IMR-90 (cell line): ENCODE results near the gene CTSS. TPM values are rescaled to one million over a fixed set of nuclear protein-coding genes. Genes with fewer than 3 reads are reported as not detected.
A peak's percentile ranks its signal among the peaks of the same experiment; 100 is the strongest.

Experiments
- ATAC-seq: fragments of 200-7000 bp; cut with Tn5 transposase; 2 replicates; pipeline ENCODE4 v1.9.1; 2020; ENCODE audit warnings: low read depth, mild to moderate bottlenecking, moderate library complexity
- BruUV-seq: library from RNA; stranded (reverse); fragments of 400-500 nt; replicated peaks from 2 replicates; lab custom pipeline; 2021; lab: Mats Ljungman, UMichigan
- CTCF ChIA-PET: fragments of 300-600 bp; formaldehyde crosslinking; extraction: SDS; loops from one replicate; lab custom pipeline; 2021; ENCODE audit warnings: antibody characterized with exemption; lab: Yijun Ruan, JAX
- POLR2A ChIA-PET: fragments of 300-600 bp; sonication (Branson Sonifier 250); formaldehyde crosslinking; loops from one replicate; lab custom pipeline; 2022; ENCODE audit warnings: antibody characterized with exemption; ENCODE audit not compliant: unreplicated experiment; lab: Charles Lee
- DNase-seq: peaks from one replicate; pipeline ENCODE4 v3.0.0; 2013
- H2AFZ ChIP-seq: replicated peaks from 2 replicates; pipeline ENCODE3; 2013; ENCODE audit warnings: low read length, mild to moderate bottlenecking; ENCODE audit not compliant: poor library complexity
- H2AK5ac ChIP-seq: 2 replicates; pipeline ENCODE4 v1.6.1; 2013; ENCODE audit warnings: low read depth, low read length, inconsistent platforms
- H2AK9ac ChIP-seq: replicated peaks from 2 replicates; pipeline ENCODE3; 2013; ENCODE audit warnings: mild to moderate bottlenecking, low read depth, low read length, moderate library complexity; ENCODE audit not compliant: poor library complexity
- H2BK120ac ChIP-seq: 2 replicates; pipeline ENCODE4 v1.6.1; 2013; ENCODE audit warnings: low read depth, low read length, inconsistent platforms
- H2BK15ac ChIP-seq: 3 replicates; pipeline ENCODE4 v1.6.1; 2013; ENCODE audit warnings: low read depth, low read length, inconsistent platforms
- H2BK20ac ChIP-seq: 2 replicates; pipeline ENCODE4 v1.6.1; 2013; ENCODE audit warnings: low read depth, mild to moderate bottlenecking, inconsistent platforms, low read length, moderate library complexity
- H2BK5ac ChIP-seq: 2 replicates; pipeline ENCODE4 v1.6.1; 2013; ENCODE audit warnings: mild to moderate bottlenecking, low read depth, low read length, inconsistent platforms; ENCODE audit not compliant: poor library complexity, severe bottlenecking
- H3K14ac ChIP-seq: replicated peaks from 2 replicates; pipeline ENCODE4 v1.6.1; 2013; ENCODE audit warnings: low read depth, low read length, inconsistent platforms
- H3K18ac ChIP-seq: 2 replicates; pipeline ENCODE4 v1.6.1; 2013; ENCODE audit warnings: low read depth, low read length, control low read depth
- H3K23ac ChIP-seq: 2 replicates; pipeline ENCODE4 v1.6.1; 2013; ENCODE audit warnings: low read depth, low read length, inconsistent platforms
- H3K27ac ChIP-seq: 2 replicates; pipeline ENCODE4 v1.5.1; 2013; ENCODE audit warnings: mild to moderate bottlenecking, control low read depth, low read length; ENCODE audit not compliant: insufficient read depth
- H3K27me3 ChIP-seq: 2 replicates; pipeline ENCODE4 v1.6.1; 2013; ENCODE audit warnings: low read length; ENCODE audit not compliant: control insufficient read depth, insufficient read depth
- H3K36me3 ChIP-seq: 2 replicates; pipeline ENCODE4 v1.6.1; 2013; ENCODE audit warnings: low read length, mixed read lengths; ENCODE audit not compliant: control insufficient read depth, insufficient read depth
- H3K4ac ChIP-seq: 2 replicates; pipeline ENCODE4 v1.6.1; 2013; ENCODE audit warnings: low read depth, low read length, inconsistent platforms
- H3K4me1 ChIP-seq: 2 replicates; pipeline ENCODE4 v1.6.1; 2013; ENCODE audit warnings: low read length, mixed read lengths; ENCODE audit not compliant: control insufficient read depth, insufficient read depth
- H3K4me2 ChIP-seq: 2 replicates; pipeline ENCODE4 v1.6.1; 2013; ENCODE audit warnings: low read depth, mild to moderate bottlenecking, control low read depth, low read length, moderate library complexity
- H3K4me3 ChIP-seq: 2 replicates; pipeline ENCODE4 v1.5.1; 2013; ENCODE audit warnings: low read depth, mild to moderate bottlenecking, control low read depth, low read length, moderate library complexity; ENCODE audit not compliant: insufficient read depth
- H3K56ac ChIP-seq: 2 replicates; pipeline ENCODE4 v1.6.1; 2013; ENCODE audit warnings: low read length, inconsistent platforms; ENCODE audit not compliant: insufficient read depth; ENCODE audit errors: extremely low read depth
- H3K79me1 ChIP-seq, 2 experiments: 2 replicates each; pipeline ENCODE4 v1.6.1; 2013; ENCODE audit warnings: low read length in 2 of 2, inconsistent platforms in 1 of 2, low read depth in 1 of 2
- H3K9ac ChIP-seq: 2 replicates; pipeline ENCODE4 v1.6.1; 2013; ENCODE audit warnings: low read depth, low read length, control low read depth
- H3K9me1 ChIP-seq: 2 replicates; pipeline ENCODE4 v1.6.1; 2013; ENCODE audit warnings: low read length, inconsistent platforms; ENCODE audit not compliant: insufficient read depth
- H3K9me3 ChIP-seq: 2 replicates; pipeline ENCODE4 v1.6.1; 2013; ENCODE audit warnings: low read length; ENCODE audit not compliant: control insufficient read depth, insufficient read depth
- H4K20me1 ChIP-seq: 2 replicates; pipeline ENCODE4 v1.6.1; 2013; ENCODE audit warnings: low read length, inconsistent platforms; ENCODE audit not compliant: insufficient read depth
- H4K5ac ChIP-seq: 2 replicates; pipeline ENCODE4 v1.6.1; 2013; ENCODE audit warnings: mild to moderate bottlenecking, low read depth, low read length, control low read depth
- H4K8ac ChIP-seq, 2 experiments: 2 replicates each; pipeline ENCODE4 v1.6.1; 2013; ENCODE audit warnings: low read depth in 2 of 2, low read length in 2 of 2, control low read depth in 1 of 2, inconsistent platforms in 1 of 2
- H4K91ac ChIP-seq: 2 replicates; pipeline ENCODE4 v1.6.1; 2013; ENCODE audit warnings: low read depth, low read length, inconsistent platforms; ENCODE audit not compliant: insufficient read depth
- BHLHE40 ChIP-seq: fragments of 150-350 bp; IDR thresholded peaks from 2 replicates; pipeline ENCODE4 v1.6.1; 2016; ENCODE audit warnings: mild to moderate bottlenecking, low read depth, low read length
- CEBPB ChIP-seq: IDR thresholded peaks from 2 replicates; pipeline ENCODE4 v1.6.1; 2012; ENCODE audit warnings: low read depth, low read length, improper control_type of control experiment
- FOS ChIP-seq: fragments of 150-350 bp; IDR thresholded peaks from 2 replicates; pipeline ENCODE4 v1.6.1; 2016; ENCODE audit warnings: low read depth, low read length
- POLR2A ChIP-seq: IDR thresholded peaks from 2 replicates; pipeline ENCODE4 v1.6.1; 2012; ENCODE audit warnings: mild to moderate bottlenecking, low read depth, low read length
- WGBS, 2 experiments: methylation state at CpG; one replicate each; pipeline versions ENCODE4 v1.1.5 to v1.1.7; 2013; ENCODE audit warnings: missing lambda C conversion rate in 2 of 2; ENCODE audit not compliant: insufficient read length in 1 of 2; ENCODE audit errors: extremely low coverage in 2 of 2; 5-methylcytosine and 5-hydroxymethylcytosine counted together
- dilution Hi-C: fragments of 300-500 bp; cut with HindIII; formaldehyde crosslinking; loops from one replicate; pipeline ENCODE4 v1.14.3; 2018; ENCODE audit warnings: low sequenced_read_pairs; ENCODE audit not compliant: unreplicated experiment
- in situ Hi-C: fragments of 300-500 bp; cut with MboI; formaldehyde crosslinking; loops from 3 replicates; pipeline ENCODE4 v1.14.3; 2019; ENCODE audit warnings: low sequenced_read_pairs, inconsistent platforms, mixed read lengths
- intact Hi-C: fragments of 100-400 bp; cut with micrococcal nuclease; formaldehyde crosslinking; loops from 2 replicates; pipeline ENCODE4 v1.10.0; 2022
- polyA plus RNA-seq, 3 experiments: library from polyadenylated mRNA; depleted of rRNA; stranded (reverse); fragments of >200 nt; gene quantifications; 2 replicates each; pipeline ENCODE4 v1.2.3, GENCODE V29; 2012; ENCODE audit warnings: low replicate concordance in 1 of 3
- total RNA-seq: library from RNA; depleted of rRNA; stranded (reverse); fragments of >200 nt; gene quantifications from 2 replicates; pipeline ENCODE4 v1.2.3, GENCODE V29; 2012

CTSS gene
- total and polyA plus RNA-seq, 2 of the 4 experiments (the other 2 are of a cell fraction) = 0.18 to 0.48 TPM

DNA sequence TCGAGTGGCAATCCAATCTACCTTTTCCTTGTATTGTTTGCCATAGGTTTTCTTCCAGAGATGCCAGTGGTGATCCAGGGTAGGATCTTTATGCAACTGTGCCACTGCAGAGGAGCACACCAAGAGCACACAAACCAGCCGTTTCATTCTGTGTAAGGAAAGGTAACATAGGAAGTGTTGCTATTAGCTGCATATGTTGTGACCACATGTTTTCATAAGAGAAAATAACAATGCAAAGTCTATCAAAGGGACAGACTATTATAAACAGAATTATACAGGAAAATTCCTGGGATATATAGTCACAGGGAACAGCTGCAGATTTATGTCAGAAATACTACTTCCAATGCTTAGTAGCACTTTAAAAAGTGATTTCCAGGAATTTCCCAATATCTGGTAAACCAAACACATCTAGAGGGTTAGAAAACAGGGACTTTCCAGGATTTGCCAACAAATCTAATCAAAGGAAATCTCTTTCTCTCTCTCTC lies 919 bp downstream of the CTSS start:
- Histone ChIP-seq H2BK15ac (no peak overlapping the region), H4K5ac (peak overlapping the region; percentile 4; the same call in 1 of the 2 replicates), H2BK5ac (peak overlapping the region; percentile 64), H3K9ac (no peak overlapping the region), H4K91ac (no peak overlapping the region), H3K9me3 (peaks cover 3% of the 10 kb centered on the region), H4K20me1 (no peaks in the 10 kb centered on the region; the same call in 1 of the 2 replicates), H3K23ac (no peak overlapping the region), H3K4ac (peak overlapping the region; percentile 17; the same call in 1 of the 2 replicates), H3K14ac (no peak overlapping the region; the same call in 1 of the 2 replicates), H2BK120ac (peak overlapping the region; percentile 45; the same call in 1 of the 2 replicates), H3K9me1 (no peaks in the 10 kb centered on the region; the same call in 1 of the 2 replicates), H2AK9ac (no peak overlapping the region), H3K4me1 (peaks cover 11% of the 10 kb centered on the region), H3K27ac (peak overlapping the region; percentile 9; the same call in 1 of the 2 replicates), H3K36me3 (no peaks in the 10 kb centered on the region), H3K4me3 (no peak overlapping the region), H2AK5ac (no peak overlapping the region), H4K8ac (peak overlapping the region in 1 of 2 experiments; percentile 49; a peak in 1 of 4 replicates), H2AFZ (no peak overlapping the region), H3K18ac (peak overlapping the region; percentile 49), H3K27me3 (no peaks in the 10 kb centered on the region), H3K56ac (no peak overlapping the region), H3K4me2 (peak overlapping the region; percentile 27), H2BK20ac (peak overlapping the region; percentile 45; the same call in 1 of the 2 replicates), H3K79me1 (no peaks in the 10 kb centered on the region)
- dilution Hi-C loops (no loop called here), intact Hi-C loops (no loop called here), in situ Hi-C loops (no loop called here)
- BruUV-seq = no TSS peak
- peak; percentile 97 for DNase-seq
- peak; percentile 89 for ATAC-seq
- CTCF ChIA-PET = interaction anchor here (1.0 to 1.3 kb wide), 2 partner anchors 48 to 72 kb away, joined by 3 to 4 read pairs; no protein-coding TSS in a partner anchor
- no CpG with 5 or more reads among the region's 2 CpGs for WGBS, 2 experiments
- POLR2A ChIA-PET = no interaction called here
- TF ChIP-seq FOS = peak; percentile 54
- peak; percentile 91 for TF ChIP-seq CEBPB
- no peak for TF ChIP-seq POLR2A
- TF ChIP-seq BHLHE40 = 0 out of 2 replicates have a peak, but pooled peaks have one; percentile 43
